ENCODE results near the gene NUCB2. TPM values are rescaled to one million over a fixed set of nuclear protein-coding genes. Genes with fewer than 3 reads are reported as not detected.

Gene NUCB2
- total RNA-seq, 1 donor from 2014 or later = 99.7 TPM

DNA sequence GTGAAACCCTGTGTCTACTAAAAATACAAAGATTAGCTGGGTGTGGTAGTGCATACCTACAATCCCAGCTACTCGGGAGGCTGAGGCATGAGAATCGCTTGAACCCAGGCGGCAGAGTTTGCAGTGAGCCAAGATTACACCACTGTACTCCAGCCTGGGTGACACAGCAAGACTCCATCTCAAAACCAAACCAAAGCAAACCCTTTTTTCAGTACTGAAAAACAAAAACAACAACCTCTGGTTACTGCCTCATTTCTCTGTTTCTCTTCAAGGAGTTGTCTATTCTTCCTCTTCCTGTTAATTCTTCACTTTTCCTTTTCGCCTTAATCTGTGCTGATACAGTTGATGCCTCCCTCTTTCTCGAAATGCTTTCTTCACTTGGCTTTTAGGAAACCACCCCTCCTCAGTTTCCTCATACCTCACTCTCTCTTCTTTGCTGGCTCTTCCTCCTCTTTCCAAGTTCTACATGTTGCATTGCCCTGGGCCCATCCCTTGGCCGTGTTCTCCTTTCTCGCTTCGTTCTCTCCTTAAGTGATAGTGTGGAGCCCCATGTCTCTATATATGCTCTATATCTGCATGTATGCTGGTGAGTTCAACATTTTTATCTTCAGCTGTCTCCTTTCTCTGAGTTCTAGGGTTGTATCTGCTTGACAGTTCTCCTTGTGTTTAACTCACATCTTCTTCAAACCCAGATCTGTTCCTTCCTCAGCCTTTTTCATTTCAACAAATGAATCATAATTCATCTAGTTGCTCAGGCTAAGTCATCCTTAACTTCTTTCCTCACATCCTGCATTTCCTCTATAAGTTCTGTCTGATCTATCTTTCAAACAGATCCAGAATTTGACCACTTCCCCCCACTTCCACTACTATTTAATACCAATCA is 37.1 kb downstream of the NUCB2 start:
- DNase-seq (no peak), ATAC-seq (ENCODE audit: poor library complexity) (no peak)
- intact Hi-C loops (cut with DNase I) = no loop called here

DNA sequence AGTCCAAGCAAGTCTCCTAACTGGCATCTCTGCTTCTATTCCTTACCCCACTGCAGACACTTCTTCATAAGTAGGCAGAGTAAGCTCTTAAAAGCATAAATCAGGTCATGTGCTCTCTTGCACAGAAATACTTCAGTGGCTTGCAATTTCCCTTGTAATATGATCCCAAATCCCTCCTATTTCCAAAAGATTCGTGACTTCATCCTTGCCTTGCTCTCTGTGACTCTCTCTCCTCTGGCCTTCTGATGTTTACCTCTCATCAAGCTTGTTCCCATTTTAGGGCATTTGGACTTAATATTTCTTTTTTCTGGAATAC is 37.7 kb downstream of the NUCB2 start:
- no peak for ATAC-seq (ENCODE audit: poor library complexity)
- intact Hi-C loops (cut with DNase I) = no loop called here

DNA sequence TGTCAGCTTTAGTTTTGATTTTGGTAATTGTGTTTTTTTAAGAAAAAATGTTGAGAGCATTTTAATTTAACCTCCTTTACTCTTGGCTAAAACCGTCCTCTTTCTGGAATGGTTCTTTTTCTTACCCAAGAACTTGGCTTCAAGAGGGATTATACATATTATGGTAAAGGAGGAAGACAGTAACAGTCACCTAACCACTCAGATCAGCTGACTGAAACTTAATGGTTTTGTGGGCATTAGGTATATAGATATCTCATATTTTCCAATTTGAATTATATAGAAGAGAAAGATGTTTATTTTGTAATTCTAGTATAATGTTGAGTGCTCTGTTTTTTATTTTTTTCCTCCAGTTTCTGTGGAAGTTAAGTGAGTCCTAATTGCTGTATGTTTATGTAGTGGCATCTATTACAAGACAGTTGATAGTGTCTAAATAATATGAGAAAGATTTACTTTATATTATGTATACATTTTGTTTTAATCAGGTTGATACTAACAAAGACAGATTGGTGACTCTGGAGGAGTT is 38.4 kb downstream of the NUCB2 start:
- ATAC-seq (ENCODE audit: poor library complexity) (no peak), DNase-seq (no peak)
- intact Hi-C loops (cut with DNase I) = no loop called here

More for the DNA sequence above, 37.7 kb downstream of the NUCB2 start:
- DNase-seq = no peak

DNA sequence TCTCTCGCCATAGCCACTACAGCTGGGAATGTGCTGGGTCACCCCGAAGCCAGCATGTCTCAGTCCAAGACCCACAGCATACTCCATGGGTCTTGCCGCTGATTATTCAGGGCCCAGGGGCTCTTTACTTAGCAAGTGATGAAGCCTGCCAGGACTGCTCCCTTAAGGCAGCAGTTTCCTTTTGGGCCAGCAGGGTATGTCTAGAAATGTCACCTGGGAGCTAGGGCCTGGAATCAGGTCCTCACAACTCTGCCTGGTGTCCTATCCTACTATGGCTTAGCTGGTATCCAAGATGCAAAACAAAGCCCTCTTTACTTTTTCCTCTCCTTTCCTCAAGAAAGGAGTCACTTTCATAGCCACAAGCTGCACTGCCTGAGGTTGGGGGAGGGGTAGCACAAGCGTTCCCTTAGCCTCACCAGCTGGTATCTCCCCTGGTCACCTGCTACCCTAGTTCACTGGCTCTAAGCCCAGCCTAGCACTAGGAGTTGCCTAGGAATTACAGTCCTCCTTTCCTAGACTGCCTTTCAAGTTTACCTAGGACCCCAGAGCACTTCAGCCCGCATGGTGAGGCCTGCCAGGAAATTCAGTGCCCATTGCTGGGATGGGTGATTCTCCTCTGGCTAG is 52.4 kb downstream of the NUCB2 start:
- no peak for ATAC-seq (ENCODE audit: poor library complexity)
- DNase-seq = no peak
- intact Hi-C loops (cut with DNase I) = no loop called here

DNA sequence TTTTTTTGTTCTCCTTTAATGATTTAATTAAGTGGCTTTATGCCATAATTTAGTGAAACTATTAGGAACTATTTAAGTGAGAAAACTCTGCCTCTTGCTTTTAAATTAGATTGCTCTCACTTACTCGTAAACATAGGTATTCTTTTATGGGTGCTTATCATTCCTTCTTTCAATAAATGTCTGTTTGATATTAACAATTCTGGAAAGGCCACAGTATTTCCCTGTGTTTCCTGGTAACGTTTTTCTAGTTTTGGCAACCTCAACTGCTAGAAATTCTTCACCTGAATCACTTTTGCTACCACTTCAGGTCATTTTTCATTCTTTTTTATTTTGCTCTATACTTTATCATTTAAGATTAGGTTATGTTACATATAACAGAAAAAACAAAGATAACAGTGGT is 55.1 kb downstream of the NUCB2 start:
- ATAC-seq (ENCODE audit: poor library complexity) (no peak), DNase-seq (no peak)
- intact Hi-C loops (cut with DNase I) = no loop called here

DNA sequence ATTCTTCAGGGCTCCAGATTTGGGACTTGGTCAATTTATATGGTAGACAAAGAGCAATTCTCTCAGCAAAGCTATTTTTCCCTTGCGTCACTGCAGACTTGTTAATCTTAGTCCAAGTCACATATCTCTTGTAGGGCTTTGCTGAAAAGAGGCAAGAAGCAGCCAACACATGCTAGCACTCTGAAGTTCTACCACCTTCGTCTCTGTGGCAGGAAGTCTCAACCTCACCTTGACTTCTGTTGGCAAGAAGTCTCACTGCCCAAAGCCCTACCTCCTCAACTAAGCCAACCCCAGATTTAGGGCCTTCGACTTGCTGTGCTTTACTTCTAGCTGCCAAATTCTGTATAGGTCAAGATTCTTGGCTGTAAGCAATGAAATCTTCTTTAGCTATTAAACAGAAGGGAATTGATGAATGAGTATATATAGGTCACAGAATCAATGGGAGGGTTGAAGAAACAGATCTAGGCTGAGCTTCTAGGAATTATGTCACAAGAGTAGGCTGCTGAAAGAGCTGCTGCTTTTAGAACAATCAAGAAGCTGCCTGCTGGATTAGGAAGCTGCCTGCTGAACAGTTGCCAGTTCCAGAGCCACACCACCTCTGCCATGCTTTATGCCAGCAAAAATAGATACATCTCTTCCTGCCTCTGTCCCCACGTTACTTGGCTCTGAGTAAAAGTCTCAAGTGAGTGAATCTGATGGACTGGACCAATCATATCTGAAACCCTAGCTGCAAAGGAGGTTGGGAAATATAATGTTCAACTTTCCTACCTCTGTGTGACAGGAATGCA is 57.5 kb downstream of the NUCB2 start:
- DNase-seq (peak; percentile 47), ATAC-seq (ENCODE audit: poor library complexity) (peak; percentile 95)
- intact Hi-C loops (cut with DNase I) = no loop called here

DNA sequence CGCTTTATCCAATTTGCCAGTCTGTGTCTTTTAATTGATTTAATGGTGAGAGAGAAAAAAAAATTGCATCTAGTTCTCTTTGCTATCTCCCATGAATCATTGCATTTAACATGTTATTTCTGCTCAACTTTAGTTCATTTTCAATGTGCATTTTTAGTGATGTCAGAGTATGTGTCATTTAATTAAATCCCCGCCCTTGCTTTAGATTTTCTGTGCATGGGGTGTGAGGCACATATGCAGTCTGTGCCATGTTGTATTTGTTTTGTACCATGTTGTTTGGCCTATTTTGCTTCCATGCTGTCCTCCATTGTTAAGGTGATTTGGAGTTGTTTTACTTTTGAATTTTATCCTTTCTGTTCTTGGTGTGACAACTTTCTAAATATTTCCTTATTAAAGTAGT is 66.7 kb downstream of the NUCB2 start:
- DNase-seq (no peak), ATAC-seq (ENCODE audit: poor library complexity) (no peak)
- intact Hi-C loops (cut with DNase I) = no loop called here

DNA sequence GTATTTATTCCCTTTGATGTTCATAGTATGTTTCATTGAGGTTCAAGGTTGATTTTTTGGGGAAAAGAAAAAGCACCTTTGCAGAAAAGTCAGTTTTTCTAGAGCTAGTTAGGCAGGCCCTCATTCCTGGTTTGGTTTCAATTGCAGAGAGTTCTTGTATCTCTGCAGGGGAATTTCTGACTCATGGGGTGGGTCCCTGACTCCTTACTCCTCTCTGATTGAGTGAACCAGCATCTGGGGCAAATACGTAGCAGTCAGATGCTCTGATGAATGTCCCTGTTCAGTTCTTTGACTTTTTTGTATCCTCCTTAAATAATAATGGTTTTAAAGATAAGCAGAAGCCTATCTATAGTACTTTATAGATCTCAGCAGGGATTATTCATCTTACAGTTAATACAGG is 67.4 kb downstream of the NUCB2 start:
- no peak for DNase-seq
- intact Hi-C loops (cut with DNase I) = no loop called here
- ATAC-seq (ENCODE audit: poor library complexity) = no peak

DNA sequence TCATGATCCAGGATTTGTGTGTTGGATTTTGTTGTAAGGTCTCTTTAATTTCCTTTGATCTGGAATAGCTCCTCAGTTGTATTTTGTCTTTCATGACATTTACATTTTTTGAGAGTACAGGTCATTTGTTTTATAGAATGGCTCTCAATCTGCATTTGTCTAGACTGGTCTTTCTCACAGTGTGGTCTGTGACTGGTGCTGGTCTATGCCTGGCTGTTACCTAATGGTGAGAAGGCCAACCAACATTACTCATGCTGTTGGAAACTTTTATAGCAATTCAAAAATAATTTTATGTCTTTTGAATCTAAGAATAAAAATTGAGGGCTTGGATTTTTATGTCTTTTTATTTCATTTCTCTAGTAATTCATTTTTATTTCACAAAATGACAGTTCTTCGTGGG is 71.1 kb downstream of the NUCB2 start:
- intact Hi-C loops (cut with DNase I) = no loop called here
- no peak for ATAC-seq (ENCODE audit: poor library complexity)

DNA sequence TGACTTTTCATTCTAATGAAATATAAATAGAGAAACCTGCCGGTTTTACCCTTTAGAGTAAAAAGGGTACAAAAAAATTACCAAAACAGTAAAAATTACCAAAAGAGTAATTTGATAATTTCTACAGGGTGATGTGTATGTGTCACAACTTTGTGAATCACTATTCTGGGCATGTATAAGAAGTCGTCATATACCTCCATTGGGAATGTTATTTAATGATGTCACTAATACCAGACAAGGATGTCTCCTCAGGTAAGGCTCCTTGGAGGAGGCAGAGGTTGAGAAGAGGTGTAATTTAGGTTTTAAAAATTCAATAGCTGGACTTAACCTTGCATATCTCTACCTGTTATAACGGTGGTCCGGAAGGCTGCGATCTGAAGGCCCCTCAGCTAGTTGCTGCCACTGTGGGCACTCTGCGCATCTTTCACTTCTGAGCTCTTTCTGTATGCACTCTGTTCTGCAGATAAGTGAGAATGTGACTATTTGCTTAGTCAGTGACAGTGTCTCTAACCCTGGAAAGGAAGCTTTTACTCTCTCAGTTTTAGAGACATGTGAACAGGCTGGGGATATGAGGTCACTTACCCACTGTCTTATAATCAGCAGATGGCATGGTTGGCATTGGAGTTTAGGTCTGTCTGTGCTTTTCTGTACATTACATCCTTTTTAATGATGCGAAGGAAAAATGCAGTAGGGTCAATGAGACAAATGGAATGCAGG is 74.1 kb downstream of the NUCB2 start:
- DNase-seq = no peak
- intact Hi-C loops (cut with DNase I) = no loop called here
- ATAC-seq (ENCODE audit: poor library complexity) = no peak

More for the DNA sequence above, 71.1 kb downstream of the NUCB2 start:
- DNase-seq = no peak

DNA sequence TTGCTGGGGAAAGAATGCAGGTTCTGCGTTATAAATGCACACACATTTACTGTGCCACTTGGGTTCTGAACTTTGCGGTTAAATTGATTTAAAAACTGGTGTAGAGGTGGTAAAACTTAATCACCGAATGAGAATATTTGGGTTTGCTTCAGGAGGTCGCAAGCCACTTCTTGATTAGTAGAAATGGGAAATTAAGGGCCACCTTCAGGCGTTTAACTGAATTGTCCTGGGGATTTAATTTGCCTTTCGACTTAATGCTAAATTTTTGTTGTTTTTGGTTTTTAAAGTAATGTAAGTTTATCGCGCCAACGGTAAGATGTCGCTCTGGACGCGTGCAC is 74.6 kb downstream of the NUCB2 start:
- ATAC-seq (ENCODE audit: poor library complexity) (no peak), DNase-seq (no peak)
- intact Hi-C loops (cut with DNase I) = no loop called here

DNA sequence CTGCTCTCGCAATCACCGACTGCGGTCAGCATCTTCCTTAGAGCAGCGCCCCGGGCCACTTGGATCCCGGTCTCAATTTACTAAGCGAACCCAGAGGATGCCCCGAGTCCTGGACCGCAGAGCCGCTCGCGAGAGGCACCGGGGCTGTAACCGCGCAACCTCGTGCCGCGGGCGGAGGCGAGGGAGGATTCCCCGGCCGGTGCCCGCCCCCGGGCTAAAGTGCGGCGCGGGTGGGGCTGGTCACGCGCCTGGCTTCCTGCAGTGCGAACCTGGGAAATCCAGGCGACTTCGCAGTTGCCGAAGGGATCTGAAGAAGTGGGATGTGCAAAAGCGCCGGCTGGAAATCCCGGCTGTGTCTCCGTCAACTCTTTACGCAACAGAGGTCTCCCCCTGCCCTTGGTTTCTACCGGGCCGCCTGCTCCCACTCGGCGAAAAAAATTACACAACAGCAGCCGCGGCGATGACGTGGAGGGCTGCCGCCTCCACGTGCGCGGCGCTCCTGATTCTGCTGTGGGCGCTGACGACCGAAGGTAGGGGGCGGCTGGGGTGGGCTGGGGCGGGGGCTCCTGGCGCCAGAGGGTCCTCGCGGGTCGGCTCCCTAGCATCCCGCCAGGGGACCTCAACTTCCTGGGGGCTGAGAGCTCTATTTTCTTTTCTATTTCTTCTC is 75.1 kb downstream of the NUCB2 start, which contains the start of gene NCR3LG1:
NCR3LG1 (plus strand) TSS at position 291 of the 667 bp plus-strand sequence; CDS start at position 461, 170 bp downstream.
- DNase-seq (peak; percentile 73), ATAC-seq (ENCODE audit: poor library complexity) (peak; percentile 56)
- intact Hi-C loops (cut with DNase I) = no loop called here

DNA sequence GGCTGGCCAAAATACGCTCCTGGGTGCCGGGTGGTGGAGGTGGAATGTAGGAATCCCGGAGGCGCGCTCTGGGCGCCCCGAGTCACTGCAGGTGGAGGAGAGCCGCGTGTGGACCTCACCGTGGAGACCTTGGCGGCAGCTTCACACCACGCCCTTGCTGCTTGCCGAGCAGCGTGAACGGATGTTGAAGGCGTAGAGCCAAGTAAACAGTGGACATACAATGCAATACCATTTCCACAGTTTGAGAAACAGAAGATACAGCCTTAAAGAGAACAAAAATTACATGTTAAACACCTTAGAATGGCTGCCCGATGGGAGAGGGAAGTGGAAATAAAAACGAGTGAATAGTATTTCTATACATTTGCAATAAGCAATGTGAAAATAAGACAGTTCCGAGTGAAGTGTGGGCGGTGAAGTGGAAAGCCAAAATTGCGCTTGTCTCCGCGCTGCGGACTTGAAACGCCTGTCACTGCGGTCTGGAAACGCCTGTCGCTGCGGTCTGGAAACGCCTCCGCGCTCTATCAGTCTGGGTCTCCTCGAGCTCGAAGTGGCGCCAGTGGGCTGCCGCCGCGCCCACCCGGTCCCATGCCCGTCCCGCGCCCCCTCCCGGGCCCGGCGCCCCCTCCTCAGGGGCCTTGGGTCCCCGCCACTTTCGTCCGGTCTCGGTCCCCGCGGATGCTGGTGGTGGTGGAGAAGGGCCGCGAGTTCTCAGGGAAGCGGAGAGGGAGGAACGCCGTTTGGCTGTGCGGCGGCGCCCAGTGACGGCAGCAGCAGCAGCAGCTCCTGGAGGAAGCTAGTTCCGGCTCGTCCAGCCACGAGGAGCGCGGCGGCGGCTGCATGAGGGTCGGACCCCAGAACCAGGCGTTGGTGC is 76.6 kb downstream of the NUCB2 start:
- DNase-seq = peak; percentile 86
- peak; percentile 89 for ATAC-seq (ENCODE audit: poor library complexity)
- intact Hi-C loops (cut with DNase I) = no loop called here

DNA sequence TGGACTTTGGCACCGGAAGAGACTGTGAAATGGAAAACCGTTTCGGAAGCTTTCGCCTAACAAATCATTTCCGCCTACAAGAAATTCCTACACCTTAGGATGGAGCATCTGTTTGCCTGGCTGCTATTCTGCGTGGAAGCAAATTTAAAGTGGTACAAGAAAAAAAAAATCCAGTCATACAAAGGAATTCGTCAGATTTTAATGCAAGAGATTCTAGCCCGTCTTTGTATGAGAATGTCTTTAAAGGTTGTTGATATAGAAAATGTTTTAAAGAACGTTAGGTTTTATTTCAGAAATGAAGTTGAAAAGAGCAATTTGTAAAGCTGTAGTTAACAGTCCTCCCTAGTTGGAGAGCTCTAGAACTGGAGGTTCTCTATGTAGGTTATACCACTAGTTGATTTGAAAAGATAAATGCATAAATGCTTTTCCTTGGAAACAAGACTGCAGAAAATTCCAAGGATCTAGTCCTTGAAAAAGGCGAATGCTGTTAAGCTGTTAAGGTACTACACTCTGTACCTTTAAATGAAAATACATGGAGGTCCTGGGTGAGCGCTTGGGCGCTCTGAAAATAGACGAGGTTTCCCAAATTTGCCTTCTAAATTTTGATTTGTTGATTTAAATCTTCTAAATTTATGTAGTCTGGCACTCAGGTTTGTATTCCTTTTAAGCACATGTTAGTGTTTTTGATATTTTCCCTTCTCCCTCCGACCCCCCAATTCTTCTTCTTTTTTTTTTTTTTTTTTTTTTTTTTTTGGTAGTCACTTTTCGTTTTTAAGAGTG is 77.5 kb downstream of the NUCB2 start:
- ATAC-seq (ENCODE audit: poor library complexity) (no peak), DNase-seq (no peak)
- intact Hi-C loops (cut with DNase I) = no loop called here

DNA sequence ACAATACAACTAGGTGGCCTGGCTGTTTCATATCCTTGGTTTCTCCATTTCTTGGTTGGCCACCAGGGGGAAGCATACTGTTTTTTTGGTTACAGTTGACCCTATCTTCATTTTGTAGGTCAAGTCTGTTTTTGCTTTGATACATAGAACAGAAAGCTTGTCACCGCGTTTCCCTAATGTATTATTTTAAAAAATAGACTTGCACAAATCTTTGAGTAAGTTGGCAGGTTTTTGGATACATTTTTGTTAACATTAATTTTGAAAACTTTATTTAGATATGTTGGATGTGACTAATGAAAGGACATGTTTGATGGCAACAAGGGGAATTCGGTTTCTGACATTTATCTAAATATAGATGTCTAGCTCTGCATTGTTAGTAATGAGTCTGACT is 78.1 kb downstream of the NUCB2 start:
- no peak for DNase-seq
- intact Hi-C loops (cut with DNase I) = no loop called here
- peak; percentile 66 for ATAC-seq (ENCODE audit: poor library complexity)

DNA sequence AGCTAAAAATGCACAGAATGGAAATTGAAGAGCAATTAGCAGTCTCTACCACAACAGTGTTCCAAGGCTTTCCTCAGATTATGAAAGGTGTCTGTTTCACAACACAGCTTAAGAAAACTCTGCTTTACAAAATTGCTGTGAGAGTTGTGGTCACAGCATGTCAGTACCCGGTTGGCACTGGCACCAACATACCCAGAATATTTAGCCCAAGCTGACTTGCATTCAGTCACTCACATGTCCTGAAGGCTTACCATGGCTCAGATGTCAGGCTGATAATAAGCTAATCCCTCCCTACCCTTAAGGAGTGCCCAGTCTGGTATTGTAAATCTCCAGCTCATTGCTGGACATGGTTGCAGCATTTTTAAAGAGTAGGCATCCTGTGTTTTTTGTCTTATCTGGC is 90.0 kb downstream of the NUCB2 start:
- no peak for DNase-seq
- intact Hi-C loops (cut with DNase I) = no loop called here
- ATAC-seq (ENCODE audit: poor library complexity) = no peak

DNA sequence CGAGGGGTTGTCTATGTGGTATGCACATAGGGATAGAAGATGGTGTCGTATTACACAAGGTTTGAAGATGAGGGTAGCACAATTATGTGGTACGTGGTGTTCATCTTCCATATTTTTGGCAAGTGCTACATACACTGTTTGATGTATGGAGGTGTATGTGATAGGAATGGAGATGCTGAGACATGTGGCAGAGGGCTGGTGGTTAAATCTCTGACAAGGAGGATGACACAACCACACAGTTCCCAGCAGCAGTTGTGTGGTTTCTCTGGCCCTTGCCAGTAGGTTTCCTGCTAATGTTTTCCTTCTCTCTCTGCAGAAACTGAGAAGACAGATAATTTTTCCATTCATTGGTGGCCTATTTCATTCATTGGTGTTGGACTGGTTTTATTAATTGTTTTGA is 92.0 kb downstream of the NUCB2 start:
- DNase-seq (no peak), ATAC-seq (ENCODE audit: poor library complexity) (no peak)
- intact Hi-C loops (cut with DNase I) = no loop called here

All from Right ventricle myocardium superior (tissue), 1 donor.